SK-N-SH (cell line): ENCODE data around the gene TXN. TPM values are rescaled to one million over a fixed set of nuclear protein-coding genes. Genes with fewer than 3 reads are reported as not detected.

ENCODE experiments used
- CTCF ChIA-PET: fragments of 300-600, 350-600 bp; formaldehyde crosslinking; extraction: SDS; loops from one replicate; lab custom pipeline; 2021; lab: Yijun Ruan, JAX
- POLR2A ChIA-PET: fragments of 350-600 bp; sonication (Branson Sonifier 250); formaldehyde crosslinking; extraction: SDS; loops from one replicate; lab custom pipeline; 2020; ENCODE audit warnings: antibody characterized with exemption, inconsistent platforms; lab: Yijun Ruan, JAX
- DNase-seq: peaks from one replicate; pipeline ENCODE4 v3.0.0; 2012
- H2AFZ ChIP-seq: fragments of 200-600 bp; sonication (generic); 2 replicates; pipeline ENCODE4 v1.8.1; 2016; ENCODE audit warnings: antibody characterized with exemption, mild to moderate bottlenecking, low read depth
- H3F3A ChIP-seq: fragments of 200-600 bp; sonication (generic); replicated peaks from 2 replicates; pipeline ENCODE3; 2016; ENCODE audit warnings: antibody characterized with exemption, mild to moderate bottlenecking; ENCODE audit not compliant: insufficient read depth
- H3K27ac ChIP-seq, 2 experiments: fragments of 200-500 bp in 1 of 2; fragments of 200-600 bp in 1 of 2; sonication (Bioruptor generic) in 1 of 2; sonication (generic), shearing (Covaris generic) in 1 of 2; 2 replicates each; pipeline versions ENCODE4 v1.5.1 to v1.6.1; 2014 to 2016; ENCODE audit warnings: low read depth in 2 of 2, inconsistent platforms in 1 of 2, low read length in 1 of 2, mild to moderate bottlenecking in 1 of 2, mixed read lengths in 1 of 2
- H3K27me3 ChIP-seq: fragments of 200-600 bp; sonication (generic), shearing (Covaris generic); 2 replicates; pipeline ENCODE4 v1.6.1; 2016; ENCODE audit warnings: mixed run types; ENCODE audit not compliant: insufficient read depth
- H3K36me3 ChIP-seq, 2 experiments: fragments of 200-500 bp in 1 of 2; fragments of 200-600 bp in 1 of 2; sonication (Bioruptor generic) in 1 of 2; sonication (generic) in 1 of 2; replicated peaks in 1 of 2; 2 replicates each; pipeline versions ENCODE3 to v1.5.1; 2014 to 2016; ENCODE audit warnings: low read length in 1 of 2, mild to moderate bottlenecking in 1 of 2; ENCODE audit not compliant: insufficient read depth in 2 of 2, control insufficient read depth in 1 of 2
- H3K4me1 ChIP-seq, 2 experiments: fragments of 200-500 bp in 1 of 2; fragments of 200-600 bp in 1 of 2; sonication (Bioruptor generic) in 1 of 2; sonication (generic), shearing (Covaris generic) in 1 of 2; 2 replicates each; pipeline versions ENCODE4 v1.5.1 to v1.6.1; 2014 to 2016; ENCODE audit warnings: low read depth in 1 of 2, low read length in 1 of 2, mixed run types in 1 of 2; ENCODE audit not compliant: insufficient read depth in 2 of 2, control insufficient read depth in 1 of 2
- H3K4me2 ChIP-seq: fragments of 200-600 bp; sonication (generic), shearing (Covaris generic); 2 replicates; pipeline ENCODE4 v1.6.1; 2017; ENCODE audit warnings: mixed run types
- H3K4me3 ChIP-seq, 2 experiments: fragments of 200-500 bp in 1 of 2; fragments of 200-600 bp in 1 of 2; sonication (Bioruptor generic) in 1 of 2; sonication (generic), shearing (Covaris generic) in 1 of 2; 2 replicates each; pipeline versions ENCODE4 v1.5.1 to v1.8.1; 2014 to 2016; ENCODE audit warnings: low read depth in 2 of 2, inconsistent platforms in 1 of 2, low read length in 1 of 2, mild to moderate bottlenecking in 1 of 2, mixed read lengths in 1 of 2, moderate library complexity in 1 of 2
- H3K79me2 ChIP-seq: fragments of 200-600 bp; sonication (generic); 2 replicates; pipeline ENCODE4 v1.8.1; 2017; ENCODE audit warnings: mild to moderate bottlenecking; ENCODE audit not compliant: insufficient read depth
- H3K9ac ChIP-seq: fragments of 200-600 bp; sonication (generic); 2 replicates; pipeline ENCODE4 v1.6.1; 2017; ENCODE audit warnings: mixed run types
- H3K9me2 ChIP-seq: fragments of 200-600 bp; sonication (generic); 2 replicates; pipeline ENCODE4 v1.6.1; 2017; ENCODE audit warnings: mixed run types
- H3K9me3 ChIP-seq: fragments of 200-600 bp; sonication (generic); 2 replicates; pipeline ENCODE4 v1.6.1; 2017; ENCODE audit warnings: mixed run types, mild to moderate bottlenecking, moderate library complexity
- H4K20me1 ChIP-seq: fragments of 200-600 bp; sonication (generic); 2 replicates; pipeline ENCODE4 v1.6.1; 2017; ENCODE audit warnings: mild to moderate bottlenecking, mixed run types; ENCODE audit not compliant: insufficient read depth
- CHD2 ChIP-seq: fragments of 150-350 bp; IDR thresholded peaks from 2 replicates; pipeline ENCODE4 v1.6.1; 2018; ENCODE audit warnings: low read length; ENCODE audit not compliant: partially characterized antibody
- EZH2phosphoT487 ChIP-seq: fragments of 200-600 bp; sonication (generic); IDR thresholded peaks from 2 replicates; pipeline ENCODE4 v1.6.1; 2017; ENCODE audit warnings: low read depth, mixed run types, mild to moderate bottlenecking, antibody characterized with exemption, moderate library complexity, borderline replicate concordance
- FOXJ3 ChIP-seq: sonication (generic); formaldehyde crosslinking; IDR thresholded peaks from 2 replicates; pipeline ENCODE4 v1.5.1; 2020; ENCODE audit warnings: mild to moderate bottlenecking, missing genetic modification reagents
- FOXM1 ChIP-seq: IDR thresholded peaks from 2 replicates; pipeline ENCODE4 v1.4.0; 2012; ENCODE audit warnings: low read depth, mild to moderate bottlenecking
- GATA2 ChIP-seq: sonication (generic); formaldehyde crosslinking; IDR thresholded peaks from 2 replicates; pipeline ENCODE4 v1.5.0; 2020; ENCODE audit warnings: mild to moderate bottlenecking, missing genetic modification reagents
- NRF1 ChIP-seq: IDR thresholded peaks from 2 replicates; pipeline ENCODE4 v1.6.1; 2012; ENCODE audit warnings: low read depth, mild to moderate bottlenecking, low read length
- POLR2AphosphoS5 ChIP-seq: IDR thresholded peaks from 2 replicates; pipeline ENCODE4 v1.6.1; 2012; ENCODE audit warnings: low read depth, low read length
- SMC3 ChIP-seq: IDR thresholded peaks from 2 replicates; pipeline ENCODE4 v1.6.1; 2012; ENCODE audit warnings: low read depth, low read length, improper control_type of control experiment
- TAF1 ChIP-seq: IDR thresholded peaks from 2 replicates; pipeline ENCODE4 v1.6.1; 2012; ENCODE audit warnings: low read depth, mild to moderate bottlenecking, low read length, moderate library complexity, borderline replicate concordance
- TCF12 ChIP-seq: IDR thresholded peaks from 2 replicates; pipeline ENCODE4 v1.4.0; 2012
- WGBS: methylation state at CpG from one replicate; pipeline ENCODE4 v1.1.6; 2017; ENCODE audit warnings: low lambda C conversion rate; 5-methylcytosine and 5-hydroxymethylcytosine counted together
- polyA plus RNA-seq, 3 experiments: library from polyadenylated mRNA; depleted of rRNA; stranded (reverse); fragments of >200 nt; gene quantifications; 2 replicates each; pipeline ENCODE4 v1.2.3, GENCODE V29; 2012
- TF ChIP-seq, protein P1 (sequence below): IDR thresholded peaks from 2 replicates; pipeline ENCODE4 v1.4.0; 2012; ENCODE audit warnings: low read depth, borderline replicate concordance
- TF ChIP-seq, protein P2 (sequence below): fragments of 150-350 bp; IDR thresholded peaks from 2 replicates; pipeline ENCODE4 v1.6.1; 2016; ENCODE audit warnings: mild to moderate bottlenecking, low read depth, low read length
- TF ChIP-seq, protein P3 (sequence below): IDR thresholded peaks from 2 replicates; pipeline ENCODE4 v1.4.0; 2012; ENCODE audit warnings: low read depth
- TF ChIP-seq, protein P4 (sequence below): fragments of 200-600 bp; sonication (generic); IDR thresholded peaks from 2 replicates; pipeline ENCODE4 v1.6.1; 2017; ENCODE audit warnings: antibody characterized with exemption, mild to moderate bottlenecking, moderate library complexity
- TF ChIP-seq, protein P5 (sequence below): fragments of 150-350 bp; IDR thresholded peaks from 2 replicates; pipeline ENCODE4 v1.6.1; 2017; ENCODE audit warnings: antibody characterized with exemption, low read length, low read depth, borderline replicate concordance

TXN gene
- polyA plus RNA-seq, 1 of the 3 experiments (the other 2 are of a cell fraction) = 281 TPM

DNA sequence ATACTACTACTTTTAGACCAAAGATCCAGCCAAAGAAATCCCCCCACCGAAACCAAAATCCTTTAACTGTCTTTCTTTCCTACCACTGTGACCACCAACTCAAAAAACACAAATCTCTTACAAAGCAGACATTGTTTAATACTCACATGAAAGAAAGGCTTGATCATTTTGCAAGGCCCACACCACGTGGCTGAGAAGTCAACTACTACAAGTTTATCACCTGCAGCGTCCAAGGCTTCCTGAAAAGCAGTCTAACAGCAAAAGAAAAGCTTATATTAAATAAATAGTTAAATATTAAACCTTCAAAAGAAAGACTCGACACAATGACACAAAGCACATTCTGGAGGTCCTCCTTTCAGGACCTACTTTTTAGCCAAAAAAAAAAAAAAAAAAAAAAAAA, 5.1 kb downstream of the TXN start:
- H4K20me1 ChIP-seq = peaks cover 54% of the 10 kb centered on the region
- CTCF ChIA-PET = interaction anchor here (1.1 to 1.5 kb wide), 3 partner anchors 13 to 43 kb away, joined by 3 read pairs; no protein-coding TSS in a partner anchor
- WGBS = 87% methylated on average over 4 of the region's 4 CpGs

More for the DNA sequence above, 5.1 kb downstream of the TXN start:
- POLR2A ChIA-PET = no interaction called here
- Histone ChIP-seq H3K9ac (no peak overlapping the region), H3F3A (no peaks in the 10 kb centered on the region), H2AFZ (no peak overlapping the region), H3K9me2 (no peaks in the 10 kb centered on the region), H3K27ac (no peak overlapping the region), H3K27me3 (no peaks in the 10 kb centered on the region), H3K4me1 (peaks cover 5 to 6% of the 10 kb centered on the region in 2 experiments; a peak in 1 of 4 replicates), H3K79me2 (peaks cover 81% of the 10 kb centered on the region), H3K9me3 (no peaks in the 10 kb centered on the region), H3K4me2 (no peak overlapping the region), H3K4me3 (no peak overlapping the region), H3K36me3 (peaks cover 36 to 37% of the 10 kb centered on the region in 2 experiments)
- DNase-seq = no peak
- TF ChIP-seq TAF1 (no peak), POLR2AphosphoS5 (no peak), SMC3 (no peak), GATA2 (no peak), NRF1 (no peak), FOXJ3 (no peak), EZH2phosphoT487 (no peak), TCF12 (no peak), FOXM1 (no peak), CHD2 (no peak)
- TF ChIP-seq, protein P1, sequence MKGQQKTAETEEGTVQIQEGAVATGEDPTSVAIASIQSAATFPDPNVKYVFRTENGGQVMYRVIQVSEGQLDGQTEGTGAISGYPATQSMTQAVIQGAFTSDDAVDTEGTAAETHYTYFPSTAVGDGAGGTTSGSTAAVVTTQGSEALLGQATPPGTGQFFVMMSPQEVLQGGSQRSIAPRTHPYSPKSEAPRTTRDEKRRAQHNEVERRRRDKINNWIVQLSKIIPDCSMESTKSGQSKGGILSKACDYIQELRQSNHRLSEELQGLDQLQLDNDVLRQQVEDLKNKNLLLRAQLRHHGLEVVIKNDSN = no peak
- TF ChIP-seq, protein P2, sequence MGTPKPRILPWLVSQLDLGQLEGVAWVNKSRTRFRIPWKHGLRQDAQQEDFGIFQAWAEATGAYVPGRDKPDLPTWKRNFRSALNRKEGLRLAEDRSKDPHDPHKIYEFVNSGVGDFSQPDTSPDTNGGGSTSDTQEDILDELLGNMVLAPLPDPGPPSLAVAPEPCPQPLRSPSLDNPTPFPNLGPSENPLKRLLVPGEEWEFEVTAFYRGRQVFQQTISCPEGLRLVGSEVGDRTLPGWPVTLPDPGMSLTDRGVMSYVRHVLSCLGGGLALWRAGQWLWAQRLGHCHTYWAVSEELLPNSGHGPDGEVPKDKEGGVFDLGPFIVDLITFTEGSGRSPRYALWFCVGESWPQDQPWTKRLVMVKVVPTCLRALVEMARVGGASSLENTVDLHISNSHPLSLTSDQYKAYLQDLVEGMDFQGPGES = no peak
- TF ChIP-seq, protein P3, sequence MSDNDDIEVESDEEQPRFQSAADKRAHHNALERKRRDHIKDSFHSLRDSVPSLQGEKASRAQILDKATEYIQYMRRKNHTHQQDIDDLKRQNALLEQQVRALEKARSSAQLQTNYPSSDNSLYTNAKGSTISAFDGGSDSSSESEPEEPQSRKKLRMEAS = no peak
- TF ChIP-seq, protein P4, sequence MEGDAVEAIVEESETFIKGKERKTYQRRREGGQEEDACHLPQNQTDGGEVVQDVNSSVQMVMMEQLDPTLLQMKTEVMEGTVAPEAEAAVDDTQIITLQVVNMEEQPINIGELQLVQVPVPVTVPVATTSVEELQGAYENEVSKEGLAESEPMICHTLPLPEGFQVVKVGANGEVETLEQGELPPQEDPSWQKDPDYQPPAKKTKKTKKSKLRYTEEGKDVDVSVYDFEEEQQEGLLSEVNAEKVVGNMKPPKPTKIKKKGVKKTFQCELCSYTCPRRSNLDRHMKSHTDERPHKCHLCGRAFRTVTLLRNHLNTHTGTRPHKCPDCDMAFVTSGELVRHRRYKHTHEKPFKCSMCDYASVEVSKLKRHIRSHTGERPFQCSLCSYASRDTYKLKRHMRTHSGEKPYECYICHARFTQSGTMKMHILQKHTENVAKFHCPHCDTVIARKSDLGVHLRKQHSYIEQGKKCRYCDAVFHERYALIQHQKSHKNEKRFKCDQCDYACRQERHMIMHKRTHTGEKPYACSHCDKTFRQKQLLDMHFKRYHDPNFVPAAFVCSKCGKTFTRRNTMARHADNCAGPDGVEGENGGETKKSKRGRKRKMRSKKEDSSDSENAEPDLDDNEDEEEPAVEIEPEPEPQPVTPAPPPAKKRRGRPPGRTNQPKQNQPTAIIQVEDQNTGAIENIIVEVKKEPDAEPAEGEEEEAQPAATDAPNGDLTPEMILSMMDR = no peak
- TF ChIP-seq, protein P5, sequence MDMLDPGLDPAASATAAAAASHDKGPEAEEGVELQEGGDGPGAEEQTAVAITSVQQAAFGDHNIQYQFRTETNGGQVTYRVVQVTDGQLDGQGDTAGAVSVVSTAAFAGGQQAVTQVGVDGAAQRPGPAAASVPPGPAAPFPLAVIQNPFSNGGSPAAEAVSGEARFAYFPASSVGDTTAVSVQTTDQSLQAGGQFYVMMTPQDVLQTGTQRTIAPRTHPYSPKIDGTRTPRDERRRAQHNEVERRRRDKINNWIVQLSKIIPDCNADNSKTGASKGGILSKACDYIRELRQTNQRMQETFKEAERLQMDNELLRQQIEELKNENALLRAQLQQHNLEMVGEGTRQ = no peak
